Peyer's patch (tissue), 4 donors: ENCODE data around the gene BMS1.

Experiments used
- POLR2A ChIP-seq, 2 donors: fragments of 450-650 bp; IDR thresholded peaks; one replicate each; pipeline ENCODE4 v1.5.1; 2017; ENCODE audit warnings: antibody characterized with exemption in 2 of 2, mild to moderate bottlenecking in 2 of 2, moderate library complexity in 2 of 2
- TF ChIP-seq, protein P1 (sequence below), 6 experiments: fragments of 450-650 bp in 4 of 6; fragments of 200-600 bp in 2 of 6; sonication (generic) in 1 of 6; IDR thresholded peaks; one replicate each; pipeline ENCODE4 v1.5.1; 2017 to 2019; ENCODE audit warnings: antibody characterized with exemption in 6 of 6, mild to moderate bottlenecking in 3 of 6, moderate library complexity in 1 of 6

DNA sequence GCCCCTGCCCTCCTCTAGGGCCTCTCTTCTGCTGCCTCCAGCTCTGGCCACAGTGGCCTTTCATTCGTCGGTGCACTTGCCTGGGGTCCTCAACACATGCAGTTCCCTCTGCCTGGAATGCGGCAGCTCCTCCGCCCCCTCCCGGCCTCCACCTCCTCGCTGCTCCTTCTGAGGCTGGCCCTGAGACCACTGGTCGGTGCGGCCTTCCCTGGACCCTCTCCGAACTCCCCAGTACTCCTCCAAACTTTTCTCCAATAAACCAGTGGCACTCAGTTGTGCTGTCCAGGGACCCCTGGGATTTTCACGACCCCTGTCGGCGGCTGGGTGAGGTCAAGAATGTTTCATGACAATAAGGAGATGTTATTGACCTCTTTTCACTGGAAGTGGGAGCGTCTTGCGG lies 53.5 kb downstream of the BMS1 start:
- TF ChIP-seq, protein P1, sequence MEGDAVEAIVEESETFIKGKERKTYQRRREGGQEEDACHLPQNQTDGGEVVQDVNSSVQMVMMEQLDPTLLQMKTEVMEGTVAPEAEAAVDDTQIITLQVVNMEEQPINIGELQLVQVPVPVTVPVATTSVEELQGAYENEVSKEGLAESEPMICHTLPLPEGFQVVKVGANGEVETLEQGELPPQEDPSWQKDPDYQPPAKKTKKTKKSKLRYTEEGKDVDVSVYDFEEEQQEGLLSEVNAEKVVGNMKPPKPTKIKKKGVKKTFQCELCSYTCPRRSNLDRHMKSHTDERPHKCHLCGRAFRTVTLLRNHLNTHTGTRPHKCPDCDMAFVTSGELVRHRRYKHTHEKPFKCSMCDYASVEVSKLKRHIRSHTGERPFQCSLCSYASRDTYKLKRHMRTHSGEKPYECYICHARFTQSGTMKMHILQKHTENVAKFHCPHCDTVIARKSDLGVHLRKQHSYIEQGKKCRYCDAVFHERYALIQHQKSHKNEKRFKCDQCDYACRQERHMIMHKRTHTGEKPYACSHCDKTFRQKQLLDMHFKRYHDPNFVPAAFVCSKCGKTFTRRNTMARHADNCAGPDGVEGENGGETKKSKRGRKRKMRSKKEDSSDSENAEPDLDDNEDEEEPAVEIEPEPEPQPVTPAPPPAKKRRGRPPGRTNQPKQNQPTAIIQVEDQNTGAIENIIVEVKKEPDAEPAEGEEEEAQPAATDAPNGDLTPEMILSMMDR (IDR thresholded peaks at IDR 0.05): no peak
- no peak for TF ChIP-seq POLR2A (IDR thresholded peaks at IDR 0.05)
